Astrocyte (in vitro differentiated cells and primary cell): Measurements from ENCODE around the gene PBX1. TPM values are rescaled to one million over a fixed set of nuclear protein-coding genes. Genes with fewer than 3 reads are reported as not detected.

Experiments used
- DNase-seq: peaks from one replicate; pipeline ENCODE4 v3.0.0-alpha.2; 2010; ENCODE audit warnings: low read depth
- FAIRE-seq: peaks from 2 replicates; lab custom pipeline; 2011; peaks lifted over from hg19 to GRCh38; lab: Jason Lieb, UNC
- H2AFZ ChIP-seq: 2 replicates; pipeline ENCODE4 v1.6.0; 2012; ENCODE audit warnings: low read depth, low read length, inconsistent platforms
- H3K27ac ChIP-seq: 2 replicates; pipeline ENCODE4 v1.5.1; 2011; ENCODE audit warnings: low read depth, low read length, inconsistent platforms
- H3K27me3 ChIP-seq: 2 replicates; pipeline ENCODE4 v1.6.0; 2011; ENCODE audit warnings: low read length, inconsistent platforms; ENCODE audit not compliant: insufficient read depth
- H3K36me3 ChIP-seq: 2 replicates; pipeline ENCODE4 v1.5.1; 2011; ENCODE audit warnings: low read length, inconsistent platforms; ENCODE audit not compliant: insufficient read depth
- H3K4me1 ChIP-seq: 2 replicates; pipeline ENCODE4 v1.5.1; 2011; ENCODE audit warnings: low read length, inconsistent platforms; ENCODE audit not compliant: insufficient read depth
- H3K4me2 ChIP-seq: 2 replicates; pipeline ENCODE4 v1.6.0; 2012; ENCODE audit warnings: low read length, inconsistent platforms
- H3K4me3 ChIP-seq: 2 replicates; pipeline ENCODE4 v1.5.1; 2011; ENCODE audit warnings: low read depth, mild to moderate bottlenecking, low read length, inconsistent platforms; ENCODE audit not compliant: insufficient read depth
- H3K79me2 ChIP-seq: 2 replicates; pipeline ENCODE4 v1.6.0; 2012; ENCODE audit warnings: mild to moderate bottlenecking, low read length, inconsistent platforms; ENCODE audit not compliant: insufficient read depth
- H3K9ac ChIP-seq: 2 replicates; pipeline ENCODE4 v1.6.0; 2012; ENCODE audit warnings: mild to moderate bottlenecking, low read length, inconsistent platforms
- H3K9me3 ChIP-seq: 2 replicates; pipeline ENCODE4 v1.5.1; 2012; ENCODE audit warnings: low read depth, mild to moderate bottlenecking, low read length, inconsistent platforms; ENCODE audit not compliant: insufficient read depth
- H4K20me1 ChIP-seq: 2 replicates; pipeline ENCODE4 v1.6.0; 2012; ENCODE audit warnings: low read length, inconsistent platforms; ENCODE audit not compliant: insufficient read depth
- H3K27ac Mint-ChIP-seq: one replicate; pipeline ENCODE4 v1.8.0; 2021; ENCODE audit warnings: mild to moderate bottlenecking, mixed read lengths; ENCODE audit not compliant: unreplicated experiment
- H3K27me3 Mint-ChIP-seq: one replicate; pipeline ENCODE4 v1.8.0; 2021; ENCODE audit warnings: low read depth, mixed read lengths; ENCODE audit not compliant: unreplicated experiment
- H3K36me3 Mint-ChIP-seq: one replicate; pipeline ENCODE4 v1.8.0; 2021; ENCODE audit warnings: low read depth, mixed read lengths; ENCODE audit not compliant: unreplicated experiment
- H3K4me1 Mint-ChIP-seq: one replicate; pipeline ENCODE4 v1.8.0; 2021; ENCODE audit warnings: low read depth, mixed read lengths; ENCODE audit not compliant: unreplicated experiment
- H3K4me3 Mint-ChIP-seq: one replicate; pipeline ENCODE4 v1.8.0; 2021; ENCODE audit warnings: mild to moderate bottlenecking, moderate library complexity, mixed read lengths; ENCODE audit not compliant: unreplicated experiment
- H3K9me3 Mint-ChIP-seq: one replicate; pipeline ENCODE4 v1.8.0; 2021; ENCODE audit warnings: mild to moderate bottlenecking, mixed read lengths; ENCODE audit not compliant: unreplicated experiment
- EZH2 ChIP-seq: IDR thresholded peaks from 2 replicates; pipeline ENCODE4 v1.6.1; 2012; ENCODE audit warnings: mild to moderate bottlenecking, low read length, inconsistent platforms; ENCODE audit not compliant: insufficient read depth
- total RNA-seq: library from RNA; stranded (reverse); gene quantifications from 2 replicates; pipeline ENCODE4 v1.2.1, GENCODE V29; 2021
- TF ChIP-seq, protein P1 (sequence below): IDR thresholded peaks from 2 replicates; pipeline ENCODE4 v1.5.1; 2011; ENCODE audit warnings: low read depth, mild to moderate bottlenecking, inconsistent platforms, low read length, moderate library complexity; ENCODE audit not compliant: insufficient read depth

PBX1 gene
- total RNA-seq, 1 donor from 2014 or later: 37.2 TPM

DNA sequence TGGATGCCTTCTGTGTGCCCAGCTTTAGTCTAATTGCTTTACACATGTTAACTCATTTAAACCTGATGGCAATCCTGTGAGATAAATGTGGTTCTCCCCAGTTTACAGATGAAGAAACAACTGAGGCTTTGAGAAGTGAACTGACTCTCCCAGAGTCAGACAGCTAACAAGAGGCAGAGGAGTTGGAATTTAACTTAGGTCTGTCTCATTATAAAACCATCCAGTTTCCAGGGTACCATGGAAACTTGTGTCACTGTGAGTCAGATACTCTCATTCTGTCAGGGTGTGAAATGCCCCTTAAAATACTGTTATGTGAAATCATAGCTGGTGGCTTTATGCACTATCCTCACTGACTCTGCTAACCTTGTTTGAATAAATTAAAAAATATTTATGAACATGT lies 206.6 kb downstream of the PBX1 start:
- TF ChIP-seq, protein P1, sequence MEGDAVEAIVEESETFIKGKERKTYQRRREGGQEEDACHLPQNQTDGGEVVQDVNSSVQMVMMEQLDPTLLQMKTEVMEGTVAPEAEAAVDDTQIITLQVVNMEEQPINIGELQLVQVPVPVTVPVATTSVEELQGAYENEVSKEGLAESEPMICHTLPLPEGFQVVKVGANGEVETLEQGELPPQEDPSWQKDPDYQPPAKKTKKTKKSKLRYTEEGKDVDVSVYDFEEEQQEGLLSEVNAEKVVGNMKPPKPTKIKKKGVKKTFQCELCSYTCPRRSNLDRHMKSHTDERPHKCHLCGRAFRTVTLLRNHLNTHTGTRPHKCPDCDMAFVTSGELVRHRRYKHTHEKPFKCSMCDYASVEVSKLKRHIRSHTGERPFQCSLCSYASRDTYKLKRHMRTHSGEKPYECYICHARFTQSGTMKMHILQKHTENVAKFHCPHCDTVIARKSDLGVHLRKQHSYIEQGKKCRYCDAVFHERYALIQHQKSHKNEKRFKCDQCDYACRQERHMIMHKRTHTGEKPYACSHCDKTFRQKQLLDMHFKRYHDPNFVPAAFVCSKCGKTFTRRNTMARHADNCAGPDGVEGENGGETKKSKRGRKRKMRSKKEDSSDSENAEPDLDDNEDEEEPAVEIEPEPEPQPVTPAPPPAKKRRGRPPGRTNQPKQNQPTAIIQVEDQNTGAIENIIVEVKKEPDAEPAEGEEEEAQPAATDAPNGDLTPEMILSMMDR: no peak
- no peak for TF ChIP-seq EZH2
- Histone ChIP-seq H3K79me2 (no peaks in the 10 kb centered on the region), H3K9me3 (no peaks in the 10 kb centered on the region), H4K20me1 (no peaks in the 10 kb centered on the region), H3K27ac (peak overlapping the region; percentile 86), H3K27me3 (no peaks in the 10 kb centered on the region), H2AFZ (no peak overlapping the region), H3K9ac (peak overlapping the region; percentile 75), H3K4me2 (peak overlapping the region; percentile 51), H3K36me3 (no peaks in the 10 kb centered on the region), H3K4me1 (peaks cover 43% of the 10 kb centered on the region), H3K4me3 (no peak overlapping the region)
- H3K27ac Mint-ChIP-seq: peak overlapping the region; percentile 100
- H3K9me3 Mint-ChIP-seq: no peaks in the 10 kb centered on the region
- no peaks in the 10 kb centered on the region for H3K27me3 Mint-ChIP-seq
- no peaks in the 10 kb centered on the region for H3K36me3 Mint-ChIP-seq
- peak overlapping the region; percentile 9 for H3K4me3 Mint-ChIP-seq
- DNase-seq (peak; percentile 94), FAIRE-seq (peak; percentile 43)
- H3K4me1 Mint-ChIP-seq: peaks cover 58% of the 10 kb centered on the region

DNA sequence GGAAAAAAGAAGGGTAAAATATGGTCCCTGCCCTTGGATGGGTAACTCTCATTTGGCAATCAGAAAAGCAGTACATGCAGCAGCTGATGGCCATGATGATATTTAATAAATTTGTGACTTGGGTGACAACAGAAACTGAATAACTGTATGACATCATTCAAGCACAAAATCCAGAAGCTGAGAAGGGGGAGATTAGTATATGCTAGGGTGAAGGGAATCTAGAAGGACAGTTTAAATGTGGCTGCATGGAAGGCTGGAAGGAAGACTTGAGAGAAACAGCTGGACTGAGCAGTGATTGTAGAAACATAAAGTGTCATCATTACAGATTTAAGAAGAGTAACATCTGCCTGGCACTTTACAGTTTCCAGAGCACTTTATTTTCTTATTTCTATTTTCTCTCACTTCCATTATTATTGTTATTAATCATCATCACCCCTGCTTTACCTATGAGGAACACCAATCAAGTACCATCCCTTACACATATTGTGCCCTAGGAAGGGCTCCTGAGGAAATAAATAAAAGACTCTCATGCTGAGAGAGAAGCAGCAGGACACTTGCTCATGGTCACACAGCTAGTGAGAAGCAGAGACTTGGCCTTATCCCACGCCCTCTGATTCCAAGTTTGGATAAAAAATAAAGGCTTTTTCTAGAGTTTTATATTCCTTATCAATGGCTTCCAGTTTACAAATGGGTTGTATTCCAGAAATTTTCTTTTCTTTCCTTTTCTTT lies 207.2 kb downstream of the PBX1 start:
- H3K4me1 ChIP-seq: peaks cover 47% of the 10 kb centered on the region
- no peak overlapping the region for H2AFZ ChIP-seq
- H3K4me1 Mint-ChIP-seq: peaks cover 64% of the 10 kb centered on the region
- H3K36me3 Mint-ChIP-seq: no peaks in the 10 kb centered on the region
- H3K27ac Mint-ChIP-seq: peak overlapping the region; percentile 100
- TF ChIP-seq EZH2: no peak
- TF ChIP-seq, protein P1: no peak
- H3K4me3 ChIP-seq: no peak overlapping the region
- H3K9me3 Mint-ChIP-seq: no peaks in the 10 kb centered on the region
- peak; percentile 22 for DNase-seq
- no peaks in the 10 kb centered on the region for H3K36me3 ChIP-seq
- FAIRE-seq: no peak
- no peaks in the 10 kb centered on the region for H3K79me2 ChIP-seq
- peak overlapping the region; percentile 51 for H3K4me2 ChIP-seq
- no peaks in the 10 kb centered on the region for H3K27me3 ChIP-seq
- H3K27ac ChIP-seq: peak overlapping the region; percentile 86
- H4K20me1 ChIP-seq: no peaks in the 10 kb centered on the region
- peak overlapping the region; percentile 9 for H3K4me3 Mint-ChIP-seq
- no peaks in the 10 kb centered on the region for H3K27me3 Mint-ChIP-seq
- peak overlapping the region; percentile 75 for H3K9ac ChIP-seq
- H3K9me3 ChIP-seq: no peaks in the 10 kb centered on the region
